Neutrophil (primary cell): Measurements from ENCODE around the gene DMAP1.
"Not testable (repeated sequence)": the region's sequence is repeated elsewhere in the genome, so short reads cannot be mapped to it uniquely, and the experiment has no call there.

Source experiments
- H3K27ac ChIP-seq: fragments of 200-600 bp; sonication (generic); 2 replicates; pipeline ENCODE4 v1.5.1; 2016; ENCODE audit warnings: mild to moderate bottlenecking, moderate library complexity
- H3K27me3 ChIP-seq: fragments of 200-600 bp; sonication (generic); 2 replicates; pipeline ENCODE4 v1.6.0; 2016; ENCODE audit warnings: mild to moderate bottlenecking
- H3K36me3 ChIP-seq: fragments of 200-600 bp; sonication (generic); 2 replicates; pipeline ENCODE4 v1.5.1; 2017
- H3K4me1 ChIP-seq, 2 experiments: fragments of 200-600 bp in 1 of 2; sonication (generic) in 1 of 2; 1 replicate in 1 of 2; 2 replicates in 1 of 2; pipeline versions ENCODE4 v1.5.1 to v1.6.1; 2013 to 2016; ENCODE audit warnings: low read depth in 1 of 2, low read length in 1 of 2, mild to moderate bottlenecking in 1 of 2, moderate library complexity in 1 of 2; ENCODE audit not compliant: control insufficient read depth in 1 of 2, insufficient read depth in 1 of 2
- H3K4me3 ChIP-seq, 2 experiments: fragments of 200-600 bp in 1 of 2; sonication (generic) in 1 of 2; 1 replicate in 1 of 2; 2 replicates in 1 of 2; pipeline ENCODE4 v1.5.1; 2013 to 2016; ENCODE audit warnings: low read depth in 1 of 2, low read length in 1 of 2, mild to moderate bottlenecking in 1 of 2, moderate library complexity in 1 of 2
- H3K9me3 ChIP-seq: fragments of 200-600 bp; sonication (generic); 2 replicates; pipeline ENCODE4 v1.5.1; 2016
- TF ChIP-seq, protein P1 (sequence below): fragments of 200-600 bp; sonication (generic); IDR thresholded peaks from 2 replicates; pipeline ENCODE4 v1.5.1; 2016; ENCODE audit warnings: antibody characterized with exemption

Gene DMAP1, protein sequence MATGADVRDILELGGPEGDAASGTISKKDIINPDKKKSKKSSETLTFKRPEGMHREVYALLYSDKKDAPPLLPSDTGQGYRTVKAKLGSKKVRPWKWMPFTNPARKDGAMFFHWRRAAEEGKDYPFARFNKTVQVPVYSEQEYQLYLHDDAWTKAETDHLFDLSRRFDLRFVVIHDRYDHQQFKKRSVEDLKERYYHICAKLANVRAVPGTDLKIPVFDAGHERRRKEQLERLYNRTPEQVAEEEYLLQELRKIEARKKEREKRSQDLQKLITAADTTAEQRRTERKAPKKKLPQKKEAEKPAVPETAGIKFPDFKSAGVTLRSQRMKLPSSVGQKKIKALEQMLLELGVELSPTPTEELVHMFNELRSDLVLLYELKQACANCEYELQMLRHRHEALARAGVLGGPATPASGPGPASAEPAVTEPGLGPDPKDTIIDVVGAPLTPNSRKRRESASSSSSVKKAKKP

DNA sequence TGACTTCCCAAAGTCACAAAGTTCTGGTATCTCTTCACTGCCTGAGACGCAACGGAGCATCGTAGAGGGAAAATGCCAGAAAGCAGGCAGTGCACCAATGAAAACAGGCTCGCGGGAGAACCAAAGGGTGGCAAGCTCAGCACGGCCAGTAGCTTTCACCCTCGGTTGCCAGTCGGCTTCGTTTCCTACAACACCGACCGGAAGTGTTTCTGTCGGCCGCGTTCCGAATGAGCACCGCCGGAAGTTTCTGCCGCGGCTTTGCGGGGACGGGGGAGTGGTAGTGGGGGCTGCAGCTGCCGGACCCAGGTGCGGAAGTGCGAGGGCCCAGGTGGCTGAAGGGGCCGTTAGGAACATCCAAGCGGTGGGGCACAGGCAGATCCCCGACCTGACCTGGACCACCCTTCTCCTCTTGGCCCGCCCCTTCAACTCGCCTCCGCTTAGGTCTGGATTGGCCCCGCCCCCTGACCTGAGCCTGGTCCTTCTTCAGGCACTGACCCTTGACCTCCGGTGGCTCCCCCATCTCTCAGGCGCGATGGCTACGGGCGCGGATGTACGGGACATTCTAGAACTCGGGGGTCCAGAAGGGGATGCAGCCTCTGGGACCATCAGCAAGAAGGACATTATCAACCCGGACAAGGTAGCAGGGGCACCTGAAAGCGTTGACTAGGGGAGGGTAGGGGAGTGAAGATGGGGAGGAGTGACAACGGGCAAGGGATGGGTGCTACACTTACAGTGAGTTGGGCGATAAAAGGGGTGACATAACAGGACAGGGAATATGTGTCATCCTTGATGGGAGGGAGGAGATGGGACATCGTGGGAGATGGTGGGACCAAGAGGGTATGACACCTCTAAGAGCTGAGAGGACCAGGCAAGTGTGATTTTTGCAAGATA, at the start of gene DMAP1:
TSS of gene DMAP1 (plus strand) at position 250 of the 891 bp plus-strand sequence. CDS start at position 533, 283 bp downstream.
- Histone ChIP-seq H3K27me3 (no peaks in the 10 kb centered on the region), H3K4me1 (peaks cover 14 to 16% of the 10 kb centered on the region in 2 experiments), H3K27ac (peak within 1 kb of the TSS; percentile 71), H3K36me3 (peaks cover 22% of the 10 kb centered on the region), H3K4me3 (peak within 1 kb of the TSS; percentile 71 to 91), H3K9me3 (no peaks in the 10 kb centered on the region)
- TF ChIP-seq, protein P1, sequence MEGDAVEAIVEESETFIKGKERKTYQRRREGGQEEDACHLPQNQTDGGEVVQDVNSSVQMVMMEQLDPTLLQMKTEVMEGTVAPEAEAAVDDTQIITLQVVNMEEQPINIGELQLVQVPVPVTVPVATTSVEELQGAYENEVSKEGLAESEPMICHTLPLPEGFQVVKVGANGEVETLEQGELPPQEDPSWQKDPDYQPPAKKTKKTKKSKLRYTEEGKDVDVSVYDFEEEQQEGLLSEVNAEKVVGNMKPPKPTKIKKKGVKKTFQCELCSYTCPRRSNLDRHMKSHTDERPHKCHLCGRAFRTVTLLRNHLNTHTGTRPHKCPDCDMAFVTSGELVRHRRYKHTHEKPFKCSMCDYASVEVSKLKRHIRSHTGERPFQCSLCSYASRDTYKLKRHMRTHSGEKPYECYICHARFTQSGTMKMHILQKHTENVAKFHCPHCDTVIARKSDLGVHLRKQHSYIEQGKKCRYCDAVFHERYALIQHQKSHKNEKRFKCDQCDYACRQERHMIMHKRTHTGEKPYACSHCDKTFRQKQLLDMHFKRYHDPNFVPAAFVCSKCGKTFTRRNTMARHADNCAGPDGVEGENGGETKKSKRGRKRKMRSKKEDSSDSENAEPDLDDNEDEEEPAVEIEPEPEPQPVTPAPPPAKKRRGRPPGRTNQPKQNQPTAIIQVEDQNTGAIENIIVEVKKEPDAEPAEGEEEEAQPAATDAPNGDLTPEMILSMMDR = peak; percentile 6

DNA sequence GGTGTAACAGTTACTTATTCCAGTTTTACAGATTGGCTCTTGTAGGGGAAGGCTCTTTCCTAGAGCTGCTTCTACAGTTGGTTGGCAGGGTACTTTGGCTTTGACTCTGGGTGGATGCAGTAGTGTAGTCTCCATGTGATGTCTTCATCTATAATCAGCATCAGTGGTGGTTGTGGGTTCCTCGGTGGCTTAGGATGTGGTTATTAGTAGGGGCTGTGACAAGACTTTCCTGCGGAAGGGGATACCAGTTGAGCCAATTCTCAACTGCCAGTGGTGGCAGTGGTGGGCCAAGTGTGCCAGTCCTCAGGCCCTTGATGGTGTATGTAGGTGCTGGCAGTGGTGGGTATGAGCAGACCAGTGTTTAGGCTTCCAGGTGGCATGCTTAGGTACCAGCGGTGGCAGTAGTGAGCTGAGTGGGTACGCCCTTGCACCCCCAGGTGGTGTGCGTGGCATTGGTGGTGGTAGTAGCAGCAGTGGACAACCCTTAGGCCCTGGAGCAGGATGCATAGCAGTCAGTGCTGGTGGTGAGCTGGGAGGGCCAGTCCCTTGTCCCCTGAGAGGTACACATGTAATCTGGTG, 44.7 kb upstream of the DMAP1 start:
- H3K4me1 ChIP-seq = no peaks in the 10 kb centered on the region
- H3K27ac ChIP-seq = no peak overlapping the region
- H3K27me3 ChIP-seq = no peaks in the 10 kb centered on the region
- H3K4me3 ChIP-seq = no peak overlapping the region
- no peaks in the 10 kb centered on the region for H3K36me3 ChIP-seq
- TF ChIP-seq, protein P1 = no peak
- no peaks in the 10 kb centered on the region for H3K9me3 ChIP-seq

DNA sequence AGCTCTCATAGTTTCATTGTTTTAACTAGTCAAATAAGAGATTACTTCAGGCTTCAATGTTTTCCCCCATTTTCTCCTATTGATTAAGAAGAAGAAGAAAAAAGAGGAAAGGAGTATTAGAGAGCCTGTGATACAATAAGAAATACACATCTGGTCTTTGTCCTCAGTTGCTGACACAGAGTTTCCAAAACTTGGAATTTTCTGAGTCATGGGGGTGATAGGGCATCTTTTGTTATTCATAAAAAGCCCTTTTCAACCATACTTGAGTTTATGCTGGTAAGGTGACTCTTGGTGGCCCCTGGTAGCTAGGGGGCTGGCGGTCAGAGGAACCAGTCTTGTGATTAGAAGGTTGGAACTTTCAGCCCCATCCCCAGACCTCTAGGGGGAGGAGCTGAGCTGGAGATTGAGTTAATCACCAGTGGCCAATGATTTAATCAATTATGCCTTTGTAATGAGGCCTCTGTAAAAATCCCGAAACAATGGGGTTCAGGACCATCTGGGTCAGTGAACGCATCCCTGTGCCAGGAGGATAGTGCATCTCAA, 42.9 kb upstream of the DMAP1 start:
- H3K9me3 ChIP-seq = no peaks in the 10 kb centered on the region
- H3K27ac ChIP-seq = no peak overlapping the region
- H3K4me1 ChIP-seq = no peaks in the 10 kb centered on the region
- no peak overlapping the region for H3K4me3 ChIP-seq
- no peaks in the 10 kb centered on the region for H3K27me3 ChIP-seq
- TF ChIP-seq, protein P1 = no peak
- no peaks in the 10 kb centered on the region for H3K36me3 ChIP-seq

DNA sequence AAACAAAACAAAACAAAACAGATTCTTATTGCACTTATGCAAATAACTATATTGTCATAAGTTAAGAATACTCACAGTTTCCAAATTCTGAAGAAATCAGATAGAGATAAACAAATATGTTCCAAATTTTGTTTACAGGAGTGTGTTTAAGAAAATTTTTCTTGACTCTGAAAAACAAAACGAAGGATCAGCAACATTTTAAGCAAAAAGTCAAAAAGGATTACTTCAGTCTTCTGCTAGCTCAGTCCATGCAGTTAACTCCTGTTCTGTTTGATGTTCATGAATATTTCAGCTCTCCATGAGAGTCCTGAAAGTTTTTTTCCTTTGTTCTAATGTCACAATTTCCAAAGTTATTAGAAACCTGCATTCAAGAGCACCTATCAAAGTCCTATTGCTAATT, 38.6 kb upstream of the DMAP1 start:
- no peaks in the 10 kb centered on the region for H3K27me3 ChIP-seq
- H3K9me3 ChIP-seq = no peaks in the 10 kb centered on the region
- H3K27ac ChIP-seq = no peak overlapping the region
- TF ChIP-seq, protein P1 = no peak
- H3K4me1 ChIP-seq = no peaks in the 10 kb centered on the region
- H3K4me3 ChIP-seq = no peak overlapping the region
- H3K36me3 ChIP-seq = no peaks in the 10 kb centered on the region

DNA sequence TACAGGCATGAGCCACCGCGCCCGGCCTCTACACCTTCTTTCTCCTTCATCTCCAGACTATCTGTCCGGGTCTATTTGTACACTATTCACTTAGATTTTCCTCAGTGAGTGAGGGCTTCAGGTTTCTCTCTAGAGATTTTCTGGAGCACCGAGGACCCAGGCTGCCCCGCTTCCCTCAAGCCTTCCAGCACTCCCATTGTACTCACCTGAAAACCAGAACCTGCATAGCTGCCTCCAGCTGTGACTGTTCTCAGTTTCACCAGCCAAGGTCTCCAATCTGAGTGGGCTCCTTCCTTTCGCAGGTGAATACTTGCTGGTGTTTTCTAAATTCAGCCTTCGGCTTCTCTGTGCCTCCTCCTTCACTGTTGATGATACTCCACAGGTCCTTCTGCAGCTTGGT, 12.9 kb upstream of the DMAP1 start:
- Histone ChIP-seq H3K9me3 (no peaks in the 10 kb centered on the region), H3K27me3 (no peaks in the 10 kb centered on the region), H3K4me1 (no peaks in the 10 kb centered on the region), H3K4me3 (no peak overlapping the region), H3K36me3 (no peaks in the 10 kb centered on the region), H3K27ac (no peak overlapping the region)
- TF ChIP-seq, protein P1 = no peak

DNA sequence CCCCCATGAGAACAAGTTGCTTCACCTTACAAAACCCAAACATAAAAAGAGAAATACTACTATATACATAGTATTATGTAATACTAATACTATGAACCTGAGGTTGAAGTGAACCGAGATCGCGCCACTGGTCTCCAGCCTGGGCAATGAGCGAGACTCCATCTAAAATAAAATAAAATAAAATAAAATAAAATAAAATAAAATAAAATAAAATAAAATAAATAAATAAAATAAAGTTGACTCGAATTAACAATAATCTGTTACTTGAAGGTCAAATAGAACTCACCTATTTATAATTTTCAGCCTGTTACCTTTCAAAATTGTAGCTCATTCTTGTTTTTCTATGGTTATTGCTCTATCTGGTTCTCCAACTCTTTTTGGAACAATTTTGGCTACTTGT, 6.7 kb upstream of the DMAP1 start:
- H3K4me1 ChIP-seq, H3K27me3 ChIP-seq, H3K36me3 ChIP-seq, H3K4me3 ChIP-seq, H3K27ac ChIP-seq, H3K9me3 ChIP-seq: not testable (repeated sequence)
